A549 (cell line): ENCODE data around the gene MLX. TPM values are rescaled to one million over a fixed set of nuclear protein-coding genes. Genes with fewer than 3 reads are reported as not detected.
A peak's percentile ranks its signal among the peaks of the same experiment; 100 is the strongest.

ENCODE experiments used
- ATOH8 ChIP-seq: fragments of 250-450 bp; sonication (Bioruptor Pico); IDR thresholded peaks from 2 replicates; pipeline ENCODE4 v1.5.0; 2020; ENCODE audit warnings: low read depth, mild to moderate bottlenecking, moderate library complexity
- BCL3 ChIP-seq: fragments of >200 bp; sonication (Bioruptor Twin); formaldehyde crosslinking; IDR thresholded peaks from 3 replicates; pipeline ENCODE4 v1.6.1; 2016
- CBX8 ChIP-seq: fragments of 200-600 bp; sonication (generic); IDR thresholded peaks from 2 replicates; pipeline ENCODE4 v1.6.1; 2016
- CEBPB ChIP-seq, 2 experiments: fragments of >200 bp in 1 of 2; sonication (Bioruptor Twin) in 1 of 2; formaldehyde crosslinking in 1 of 2; IDR thresholded peaks; 2 replicates each; pipeline ENCODE4 v1.6.1; 2012 to 2016
- CTCF ChIP-seq: fragments of >200 bp; sonication (Bioruptor Twin); formaldehyde crosslinking; IDR thresholded peaks from 3 replicates; pipeline ENCODE4 v1.5.1; 2016
- EP300 ChIP-seq, 2 experiments: fragments of >200 bp; sonication (Bioruptor Twin); formaldehyde crosslinking; IDR thresholded peaks; 2 replicates in 1 of 2; 3 replicates in 1 of 2; pipeline ENCODE4 v1.6.1; 2016 to 2017
- FOSB ChIP-seq: fragments of 250-450 bp; sonication (Bioruptor Pico); IDR thresholded peaks from 2 replicates; pipeline ENCODE4 v1.5.0; 2020; ENCODE audit warnings: mild to moderate bottlenecking, moderate library complexity
- GATA3 ChIP-seq: IDR thresholded peaks from 2 replicates; pipeline ENCODE4 v1.6.1; 2012; ENCODE audit warnings: borderline replicate concordance
- HDAC2 ChIP-seq: fragments of 200-600 bp; sonication (generic); IDR thresholded peaks from 2 replicates; pipeline ENCODE4 v1.6.1; 2016
- HES2 ChIP-seq: fragments of >200 bp; sonication (Bioruptor Twin); formaldehyde crosslinking; IDR thresholded peaks from 2 replicates; pipeline ENCODE4 v1.6.1; 2016
- HEYL ChIP-seq: fragments of 250-450 bp; sonication (Bioruptor Pico); IDR thresholded peaks from 2 replicates; pipeline ENCODE4 v1.8.0; 2021; ENCODE audit warnings: mild to moderate bottlenecking, moderate library complexity
- JUN ChIP-seq, 2 experiments: fragments of >200 bp; sonication (Bioruptor Twin); formaldehyde crosslinking; IDR thresholded peaks; 2 replicates in 1 of 2; 3 replicates in 1 of 2; pipeline ENCODE4 v1.6.1; 2016 to 2017
- JUNB ChIP-seq: fragments of >200 bp; sonication (Bioruptor Twin); formaldehyde crosslinking; IDR thresholded peaks from 2 replicates; pipeline ENCODE4 v1.6.1; 2016
- KDM1A ChIP-seq: fragments of 200-600 bp; sonication (generic); IDR thresholded peaks from 2 replicates; pipeline ENCODE4 v1.6.1; 2016; ENCODE audit warnings: low read depth, mild to moderate bottlenecking
- MYC ChIP-seq: IDR thresholded peaks from 2 replicates; pipeline ENCODE4 v1.6.1; 2012; ENCODE audit warnings: mild to moderate bottlenecking, inconsistent platforms, low read length, improper control_type of control experiment, borderline replicate concordance
- NPAS2 ChIP-seq: fragments of 250-450 bp; sonication (Bioruptor Pico); IDR thresholded peaks from 2 replicates; pipeline ENCODE4 v1.8.0; 2022; ENCODE audit warnings: mild to moderate bottlenecking, moderate library complexity, borderline replicate concordance
- NR3C1 ChIP-seq: fragments of >200 bp; sonication (Bioruptor Twin); formaldehyde crosslinking; IDR thresholded peaks from 3 replicates; pipeline ENCODE4 v1.6.1; 2017
- PHF8 ChIP-seq: fragments of 200-600 bp; sonication (generic); IDR thresholded peaks from 2 replicates; pipeline ENCODE4 v1.6.1; 2016; ENCODE audit warnings: low read depth, mild to moderate bottlenecking, antibody characterized with exemption, moderate library complexity, borderline replicate concordance
- RAD21 ChIP-seq, 2 experiments: fragments of >200 bp in 1 of 2; sonication (Bioruptor Twin) in 1 of 2; formaldehyde crosslinking in 1 of 2; IDR thresholded peaks in 1 of 2; conservative IDR thresholded peaks in 1 of 2; 2 replicates in 1 of 2; 3 replicates in 1 of 2; pipeline ENCODE4 v1.6.1; 2012 to 2018; ENCODE audit warnings: inconsistent platforms in 1 of 2
- RCOR1 ChIP-seq: fragments of 150-350 bp; IDR thresholded peaks from 2 replicates; pipeline ENCODE4 v1.6.1; 2014; ENCODE audit warnings: antibody characterized with exemption, low read length, low read depth
- REST ChIP-seq: fragments of 200-600 bp; sonication (generic); IDR thresholded peaks from 2 replicates; pipeline ENCODE4 v1.6.1; 2016; ENCODE audit warnings: antibody characterized with exemption, mild to moderate bottlenecking, moderate library complexity
- SMC3 ChIP-seq: fragments of >200 bp; sonication (Bioruptor Twin); formaldehyde crosslinking; IDR thresholded peaks from 3 replicates; pipeline ENCODE4 v1.6.1; 2018; ENCODE audit warnings: inconsistent platforms
- TFCP2L1 ChIP-seq: fragments of 250-450 bp; sonication (Bioruptor Pico); IDR thresholded peaks from 2 replicates; pipeline ENCODE4 v1.5.0; 2021; ENCODE audit warnings: mild to moderate bottlenecking
- USF2 ChIP-seq: fragments of 450-650 bp; IDR thresholded peaks from 2 replicates; pipeline ENCODE4 v1.6.1; 2014; ENCODE audit warnings: antibody characterized with exemption
- ZNF302 ChIP-seq: fragments of 250-450 bp; sonication (Bioruptor Pico); IDR thresholded peaks from 2 replicates; pipeline ENCODE4 v1.9.0; 2021; ENCODE audit warnings: inconsistent platforms, mild to moderate bottlenecking, moderate library complexity
- ZSCAN20 ChIP-seq: fragments of 250-450 bp; sonication (Bioruptor Pico); IDR thresholded peaks from 2 replicates; pipeline ENCODE4 v1.8.0; 2022; ENCODE audit warnings: mild to moderate bottlenecking, moderate library complexity
- polyA plus RNA-seq, 4 experiments: library from polyadenylated mRNA; depleted of rRNA in 3 of 4; stranded (reverse); fragments of >200 nt; fragmentation: RNase III in 1 of 4; extraction: RNeasy Plus Mini Kit Qiagen cat#74134 plus additional on column Dnase treatment in 1 of 4; gene quantifications; 2 replicates in 3 of 4; 3 replicates in 1 of 4; pipeline ENCODE4 v1.2.3, GENCODE V29; 2011 to 2017

The MLX gene
- polyA plus RNA-seq, 2 of the 4 experiments (the other 2 are of a cell fraction), result 46.3 to 48.0 TPM

GRCh38 chr17:42517516-42517915, 49.4 kb upstream of the MLX start (continued):
- no peak for TF ChIP-seq ATOH8 (CRISPR knock-in tag)
- TF ChIP-seq REST, result no peak
- no peak for TF ChIP-seq HES2
- TF ChIP-seq BCL3, result no peak
- 0 out of 2 replicates have a peak, but pooled peaks have one; percentile 10 for TF ChIP-seq USF2
- no peak for TF ChIP-seq HEYL (CRISPR knock-in tag)
- no peak for TF ChIP-seq NPAS2 (CRISPR knock-in tag)
- no peak for TF ChIP-seq HDAC2
- no peak for TF ChIP-seq RCOR1
- TF ChIP-seq MYC, result 0 out of 2 replicates have a peak, but pooled peaks have one; percentile 52
- TF ChIP-seq RAD21 (conservative IDR thresholded peaks at IDR 0.05 in 1 of 2, IDR thresholded peaks at IDR 0.05 in 1 of 2), result peak; percentile 96
- no peak for TF ChIP-seq CEBPB (IDR thresholded peaks at IDR 0.05)
- TF ChIP-seq CBX8, result no peak
- peak; percentile 92 for TF ChIP-seq SMC3
- TF ChIP-seq KDM1A, result no peak
- TF ChIP-seq CTCF, result peak; percentile 99
- TF ChIP-seq GATA3, result no peak
- no peak for TF ChIP-seq PHF8
- TF ChIP-seq EP300 (IDR thresholded peaks at IDR 0.05), result no peak
- TF ChIP-seq TFCP2L1 (CRISPR knock-in tag), result no peak
- no peak for TF ChIP-seq JUNB
- TF ChIP-seq FOSB (CRISPR knock-in tag), result no peak
- no peak for TF ChIP-seq NR3C1
- TF ChIP-seq ZNF302 (CRISPR knock-in tag), result no peak
- TF ChIP-seq ZSCAN20, result no peak
- 0 out of 5 replicates have a peak, but pooled peaks of 1 of the 2 experiments have one; percentile 28 for TF ChIP-seq JUN (IDR thresholded peaks at IDR 0.05)
